ENCODE results near the gene ZCCHC17.
"Not testable (repeated sequence)": the region's sequence is repeated elsewhere in the genome, so short reads cannot be mapped to it uniquely, and the experiment has no call there.

The ZCCHC17 gene

GRCh38 chr1:31296486-31297276 is at the start of gene ZCCHC17, which contains the start of gene SNRNP40:
ZCCHC17 (plus strand) TSS chr1:31297032; CDS start chr1:31310099, 13,067 bp downstream.
SNRNP40 (minus strand) TSS chr1:31296788; CDS start chr1:31296751, 37 bp downstream.
- peak; percentile 76 to 98 for DNase-seq

GRCh38 chr1:31248276-31248675 is 48.6 kb upstream of the ZCCHC17 start:
- no peak for DNase-seq

GRCh38 chr1:31249854-31250253 is 47.0 kb upstream of the ZCCHC17 start:
- DNase-seq = no peak

GRCh38 chr1:31257213-31257612 is 39.6 kb upstream of the ZCCHC17 start:
- DNase-seq = no peak

GRCh38 chr1:31258581-31258980 is 38.3 kb upstream of the ZCCHC17 start:
- no peak for DNase-seq

- DNase-seq = no peak
These were observed 37.1 kb upstream of the ZCCHC17 start for GRCh38 chr1:31259746-31260145.

- DNase-seq = no peak
These were observed 34.9 kb upstream of the ZCCHC17 start for GRCh38 chr1:31261916-31262315.

GRCh38 chr1:31262393-31262792 is 34.4 kb upstream of the ZCCHC17 start:
- not testable (repeated sequence) for DNase-seq

- no peak for DNase-seq
These were observed 33.4 kb upstream of the ZCCHC17 start for GRCh38 chr1:31263408-31263807.

- no peak for DNase-seq
These were observed 31.9 kb upstream of the ZCCHC17 start for GRCh38 chr1:31264790-31265386.

- no peak for DNase-seq
These were observed 30.3 kb upstream of the ZCCHC17 start for GRCh38 chr1:31266547-31266946.

- no peak for DNase-seq
These were observed 24.5 kb upstream of the ZCCHC17 start for GRCh38 chr1:31272369-31272768.

- DNase-seq = no peak
These were observed 23.2 kb upstream of the ZCCHC17 start for GRCh38 chr1:31273619-31274018.

GRCh38 chr1:31282426-31282825 is 14.4 kb upstream of the ZCCHC17 start:
- DNase-seq = not testable (repeated sequence)

GRCh38 chr1:31287791-31288190 is 9.0 kb upstream of the ZCCHC17 start:
- DNase-seq = not testable (repeated sequence)

GRCh38 chr1:31289021-31289420 is 7.8 kb upstream of the ZCCHC17 start:
- no peak for DNase-seq

- no peak for DNase-seq
These were observed 852 bp upstream of the ZCCHC17 start for GRCh38 chr1:31295874-31296485.

- peak; percentile 9 to 14 for DNase-seq
These were observed 730 bp downstream of the ZCCHC17 start for GRCh38 chr1:31297277-31298247.

GRCh38 chr1:31299365-31299764 is 2.5 kb downstream of the ZCCHC17 start:
- no peak for DNase-seq

- no peak for DNase-seq
These were observed 3.4 kb downstream of the ZCCHC17 start for GRCh38 chr1:31300193-31300592.

- no peak for DNase-seq
These were observed 6.0 kb downstream of the ZCCHC17 start for GRCh38 chr1:31302709-31303441.

GRCh38 chr1:31306278-31306677 is 9.4 kb downstream of the ZCCHC17 start:
- DNase-seq = no peak
